NCI-H1694 (cell line): ENCODE data around the gene KCNK5.
A peak's percentile ranks its signal among the peaks of the same experiment; 100 is the strongest.

Experiments
- DNase-seq: peaks from one replicate; lab custom pipeline; 2025; lab: John Stamatoyannopoulos, UW

KCNK5 gene

DNA sequence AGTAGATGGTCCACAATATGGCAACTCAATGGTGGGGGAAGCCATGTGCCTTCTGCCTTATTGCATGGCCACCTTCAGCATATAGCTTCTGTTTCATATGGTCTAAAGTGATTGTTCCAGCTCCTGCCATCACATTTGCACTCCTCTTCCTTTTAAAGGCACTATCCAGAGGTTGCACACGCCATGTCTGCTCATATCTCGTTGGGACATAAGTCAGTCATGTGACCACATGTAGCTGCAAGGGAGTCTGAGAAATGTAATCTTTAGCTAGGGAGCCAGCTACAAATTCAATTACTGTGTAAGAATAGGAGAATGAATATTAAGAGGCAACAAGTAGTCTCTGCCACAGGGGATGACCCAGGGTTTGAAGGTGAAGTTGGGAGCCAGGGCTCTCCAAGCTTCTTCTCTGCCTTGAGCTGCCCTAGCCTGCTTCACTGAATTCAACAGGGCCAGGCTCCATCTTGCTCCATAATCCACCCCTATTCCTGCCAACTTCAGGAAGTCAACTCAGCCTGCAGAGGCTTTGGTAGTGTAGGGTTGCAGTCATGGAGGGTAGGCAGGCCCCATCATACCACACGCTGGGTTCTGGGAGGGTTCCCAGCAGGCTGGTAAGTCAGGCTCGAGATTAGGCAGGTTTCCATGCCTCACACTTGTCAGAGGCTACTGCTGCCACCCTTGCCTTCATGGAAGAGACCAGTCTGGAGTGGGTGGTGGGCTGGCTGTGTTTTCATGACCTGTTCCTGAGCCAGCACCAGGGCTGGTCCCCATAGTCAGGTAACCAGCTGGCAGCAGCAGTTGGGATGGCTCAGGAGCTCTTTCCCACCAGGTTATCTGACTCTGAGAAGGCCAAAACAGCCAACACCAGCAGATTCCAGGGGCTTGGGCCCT is 57.5 kb downstream of the KCNK5 start:
- no peak for DNase-seq

GRCh38 chr6:39170860-39171259 is 58.4 kb downstream of the KCNK5 start:
- no peak for DNase-seq

DNA sequence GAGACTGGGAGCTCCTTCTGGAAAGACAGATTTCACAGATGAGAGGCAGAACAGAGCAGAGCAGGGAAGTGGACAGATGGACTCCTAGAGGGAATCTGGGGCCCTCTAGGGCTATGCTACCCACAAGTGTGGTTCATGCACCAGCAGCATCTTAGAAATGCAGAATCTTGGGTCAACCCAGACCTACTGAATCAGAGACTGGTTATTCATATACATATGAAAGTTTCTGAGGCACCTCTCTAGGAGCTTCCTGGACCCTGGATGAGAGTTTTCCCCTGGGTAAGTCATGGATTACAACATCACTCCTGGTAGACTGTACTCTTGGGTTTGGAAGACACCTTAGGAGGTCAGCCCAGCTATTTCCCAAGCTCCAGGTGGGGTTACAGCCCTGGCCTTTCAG is 58.9 kb downstream of the KCNK5 start:
- DNase-seq: no peak

- no peak for DNase-seq
These were observed 59.6 kb downstream of the KCNK5 start for GRCh38 chr6:39169448-39170344.

- DNase-seq: no peak
These were observed 61.2 kb downstream of the KCNK5 start for GRCh38 chr6:39167866-39168625.

GRCh38 chr6:39167321-39167720 is 62.0 kb downstream of the KCNK5 start:
- no peak for DNase-seq

- no peak for DNase-seq
These were observed 62.4 kb downstream of the KCNK5 start for GRCh38 chr6:39166912-39167290.

GRCh38 chr6:39166189-39166911 is 62.9 kb downstream of the KCNK5 start:
- peak; percentile 76 for DNase-seq

GRCh38 chr6:39157511-39157910 is 71.8 kb downstream of the KCNK5 start:
- DNase-seq: no peak

- DNase-seq: no peak
These were observed 72.5 kb downstream of the KCNK5 start for GRCh38 chr6:39156801-39157200.

DNA sequence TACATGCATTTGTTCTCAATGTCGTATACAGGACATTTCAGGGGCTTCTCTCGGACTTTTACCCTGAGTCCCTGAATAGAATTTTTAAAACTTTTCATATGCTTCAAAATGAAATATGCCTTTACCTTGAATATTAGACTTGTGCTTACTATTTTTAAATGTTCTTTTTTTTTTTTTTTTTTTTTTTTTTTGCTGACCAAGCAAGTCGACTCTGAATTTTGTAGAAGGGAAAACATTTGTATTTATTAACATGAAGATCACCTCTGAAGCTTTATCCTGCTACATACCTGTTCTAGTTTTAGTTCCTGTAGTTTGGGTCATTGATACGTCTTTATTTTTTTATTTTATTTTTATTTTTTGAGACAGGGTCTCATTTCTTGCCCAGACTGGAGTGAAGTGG is 74.6 kb downstream of the KCNK5 start:
- DNase-seq: no peak

- no peak for DNase-seq
These were observed 75.4 kb downstream of the KCNK5 start for GRCh38 chr6:39153766-39154397.

DNA sequence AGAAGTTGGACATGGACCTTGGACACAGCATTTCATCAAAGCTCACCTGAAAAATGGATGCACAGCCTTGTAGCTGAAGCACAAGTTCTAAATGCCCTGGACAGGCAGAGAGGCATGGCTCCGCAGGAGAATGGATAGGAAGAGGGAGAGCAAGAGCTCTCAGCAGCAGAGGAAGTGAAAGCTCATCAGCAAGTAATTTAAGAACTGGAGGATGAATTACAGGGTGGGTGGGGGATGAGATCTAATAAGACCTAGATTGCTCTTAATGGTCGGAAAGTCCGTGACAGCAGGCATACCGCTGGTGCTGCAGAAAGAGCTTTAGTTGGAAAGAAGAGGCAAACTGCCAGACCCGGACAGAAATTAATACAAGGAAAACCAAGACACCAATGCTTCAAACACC is 77.0 kb downstream of the KCNK5 start:
- no peak for DNase-seq

DNA sequence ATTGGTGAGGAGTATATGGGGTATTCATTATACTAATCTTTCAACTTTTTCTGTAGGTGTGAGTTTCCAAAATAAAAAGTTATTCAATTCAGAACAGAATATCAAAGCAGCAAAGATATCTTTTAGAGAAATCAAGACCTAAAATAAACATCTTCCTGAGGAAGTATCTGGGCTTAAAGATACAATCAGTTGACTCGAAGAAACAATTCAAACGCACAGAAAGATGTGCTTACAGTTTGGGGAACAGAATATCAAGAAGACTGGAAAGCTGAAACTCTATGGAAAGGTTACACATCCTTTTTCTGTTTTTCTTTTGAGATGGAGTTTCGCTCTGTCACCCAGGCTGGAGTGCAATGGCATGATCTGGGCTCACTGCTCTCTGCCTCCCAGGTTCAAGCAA is 78.1 kb downstream of the KCNK5 start:
- DNase-seq: no peak

DNA sequence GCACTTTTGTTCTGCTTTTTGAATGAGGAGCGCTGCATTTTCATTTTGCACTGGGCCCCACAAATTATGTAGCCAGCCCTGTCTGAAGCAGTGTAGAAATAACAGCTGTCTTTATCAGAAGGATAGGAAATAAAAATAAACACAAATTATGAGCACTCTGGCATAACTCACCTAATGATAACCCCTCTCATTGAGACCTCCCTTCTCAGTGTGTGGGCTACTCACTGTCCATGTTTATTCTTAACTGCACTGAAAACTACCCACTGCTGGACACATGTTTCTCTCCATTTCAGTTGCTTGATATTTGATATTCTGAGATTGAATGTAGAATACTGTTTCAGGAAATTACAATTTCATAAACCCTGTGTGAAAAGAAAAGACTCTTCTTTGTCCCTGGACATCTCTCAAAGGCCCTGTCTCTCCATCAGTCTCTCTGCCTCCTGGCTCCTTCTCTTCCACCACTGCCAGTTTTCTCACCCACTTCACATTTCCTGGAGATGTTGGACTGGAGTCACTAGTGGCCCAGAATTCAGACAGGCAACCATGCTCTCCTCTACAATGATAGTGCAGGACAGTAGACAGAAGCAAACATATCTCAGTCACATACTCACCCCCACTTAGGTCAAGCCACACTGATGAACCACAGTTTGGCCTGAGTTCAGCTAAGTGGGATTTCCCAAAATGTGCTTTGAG is 84.6 kb downstream of the KCNK5 start:
- no peak for DNase-seq

- DNase-seq: no peak
These were observed 85.9 kb downstream of the KCNK5 start for GRCh38 chr6:39143238-39143930.

- no peak for DNase-seq
These were observed 88.6 kb downstream of the KCNK5 start for GRCh38 chr6:39140556-39141167.
